Subcutaneous adipose tissue (tissue), 4 donors: ENCODE measurements around the gene SLC9A7. TPM values are rescaled to one million over a fixed set of nuclear protein-coding genes. Genes with fewer than 3 reads are reported as not detected.

Experiments
- CTCF ChIP-seq: fragments of 450-650 bp; IDR thresholded peaks from one replicate; pipeline ENCODE4 v1.5.1; 2016; ENCODE audit warnings: low read depth, mild to moderate bottlenecking, control low read depth, antibody characterized with exemption, moderate library complexity
- total RNA-seq, 4 donors: library from RNA; depleted of rRNA; stranded (reverse); fragments of >200 nt; gene quantifications; one replicate each; pipeline ENCODE4 v1.1.0, GENCODE V29; 2016

Gene SLC9A7
- total RNA-seq, 4 donors from 2014 or later, result 1.5 to 15.5 (median 4.5) TPM

DNA sequence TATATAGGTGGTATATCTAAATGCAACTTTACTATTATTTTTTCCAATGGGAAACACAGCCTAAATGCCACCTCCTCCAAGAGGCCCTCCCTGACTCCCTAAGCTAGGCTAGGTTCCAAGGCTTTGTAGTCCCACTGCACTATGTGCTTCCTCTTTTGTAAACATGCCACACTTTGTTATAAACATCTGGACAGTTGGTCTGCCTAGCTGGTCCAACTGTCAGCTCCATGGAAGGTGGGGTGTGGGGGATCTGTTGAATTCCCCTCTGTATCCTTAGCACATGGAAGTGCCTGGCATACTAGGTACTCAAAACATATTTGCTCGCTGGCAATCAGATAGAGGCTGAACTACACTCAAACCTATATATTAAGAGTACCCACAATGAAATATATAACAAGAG lies 63.4 kb downstream of the SLC9A7 start:
- no peak for TF ChIP-seq CTCF

DNA sequence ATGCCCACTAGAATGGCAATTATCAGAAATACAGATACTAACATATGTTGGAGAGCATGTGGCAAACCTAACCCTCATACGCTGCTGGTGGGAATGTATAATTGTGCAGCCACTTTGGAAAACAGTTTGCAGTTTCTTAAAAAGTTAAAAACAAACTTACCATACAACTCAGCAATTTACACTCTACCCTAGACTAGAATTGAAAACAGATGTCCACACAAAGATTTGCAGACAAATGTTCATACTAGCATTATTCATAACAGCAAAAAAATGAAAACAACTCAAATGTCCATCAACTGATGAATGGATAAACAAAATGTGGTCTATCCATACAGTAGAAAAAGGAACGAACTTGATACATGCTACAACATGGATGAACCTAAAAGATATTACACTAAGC lies 64.4 kb downstream of the SLC9A7 start:
- no peak for TF ChIP-seq CTCF

DNA sequence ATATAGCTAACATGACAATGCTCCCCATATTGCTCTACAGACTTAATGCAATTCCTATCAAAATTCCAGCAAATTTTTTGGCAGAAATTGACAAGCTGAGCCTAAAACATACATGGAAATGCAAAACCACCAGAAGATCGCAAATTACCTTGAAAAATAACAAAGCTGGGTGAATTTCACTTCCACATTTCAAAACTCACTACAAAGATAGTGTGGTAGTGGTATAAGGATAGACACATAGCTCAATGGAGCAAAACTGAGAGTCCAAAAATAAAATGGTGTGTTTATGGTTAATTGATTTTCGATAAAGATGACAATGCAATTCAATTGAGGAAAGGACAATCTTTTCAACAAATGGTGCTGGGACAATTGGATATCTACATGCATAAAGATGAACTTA lies 65.8 kb downstream of the SLC9A7 start:
- TF ChIP-seq CTCF, result no peak

DNA sequence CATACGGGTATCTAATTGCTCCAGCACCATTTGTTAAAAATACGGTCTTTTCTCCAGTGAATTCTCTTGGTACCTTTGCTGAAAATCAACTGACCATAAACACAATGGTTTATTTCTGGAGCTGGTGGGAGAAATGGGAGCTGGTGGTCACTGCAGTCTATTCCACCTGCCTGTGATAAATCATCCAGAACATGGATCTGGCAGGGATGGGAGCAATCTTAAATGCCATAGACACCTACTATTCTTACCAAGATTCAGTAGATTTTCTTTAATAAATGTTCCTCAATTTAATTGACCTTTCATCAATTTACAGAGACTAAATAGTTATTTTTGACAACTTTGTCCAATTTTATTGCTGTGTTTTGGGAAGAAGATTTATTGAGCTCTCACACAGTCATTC lies 68.1 kb downstream of the SLC9A7 start:
- no peak for TF ChIP-seq CTCF

DNA sequence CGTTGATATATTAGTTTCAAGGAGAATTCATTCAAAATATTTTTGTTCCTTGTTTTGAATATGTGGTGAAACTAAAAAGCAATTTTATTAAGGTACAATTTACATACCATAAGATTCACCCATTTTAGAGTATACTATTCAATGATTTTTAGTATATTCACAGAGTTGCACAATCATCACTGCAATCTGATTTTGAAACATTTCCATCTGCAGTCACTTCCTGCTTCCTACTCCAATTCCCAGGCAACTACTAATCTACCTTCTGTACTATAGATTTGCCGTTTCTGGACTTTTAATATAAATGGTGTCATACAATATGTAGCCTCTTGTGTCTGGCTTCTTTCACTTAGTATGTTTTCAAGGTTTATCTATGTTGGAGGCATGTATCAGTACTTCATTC lies 71.3 kb downstream of the SLC9A7 start:
- TF ChIP-seq CTCF, result no peak

DNA sequence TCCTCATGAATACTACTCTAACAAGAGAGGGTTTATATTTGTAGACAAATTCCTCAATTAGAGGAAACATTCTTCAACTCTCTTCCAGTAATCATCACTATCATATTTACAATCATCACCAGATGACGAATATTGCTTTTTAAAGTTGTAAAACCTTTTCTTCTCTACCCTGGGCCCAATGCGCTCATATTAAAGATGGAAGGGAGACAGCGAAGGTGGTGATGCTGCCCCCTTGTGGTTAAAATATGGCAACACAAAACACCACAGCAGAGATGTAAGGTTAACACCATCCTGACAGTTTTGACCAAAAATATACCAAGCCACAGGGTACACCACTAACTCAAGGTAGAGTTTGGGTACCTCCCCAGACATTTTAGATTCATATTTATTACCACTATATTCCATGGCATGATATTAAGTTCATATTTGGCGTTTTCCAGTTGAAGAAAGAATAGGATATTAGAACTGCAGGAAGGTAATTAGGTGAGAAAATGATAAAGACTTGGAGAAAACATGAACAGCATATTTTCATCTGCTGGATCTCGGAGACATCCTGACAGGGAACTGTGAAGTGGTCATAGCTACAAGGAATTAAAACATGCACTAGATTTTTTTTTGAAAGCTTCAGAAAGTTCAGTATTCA lies 72.8 kb downstream of the SLC9A7 start:
- no peak for TF ChIP-seq CTCF

DNA sequence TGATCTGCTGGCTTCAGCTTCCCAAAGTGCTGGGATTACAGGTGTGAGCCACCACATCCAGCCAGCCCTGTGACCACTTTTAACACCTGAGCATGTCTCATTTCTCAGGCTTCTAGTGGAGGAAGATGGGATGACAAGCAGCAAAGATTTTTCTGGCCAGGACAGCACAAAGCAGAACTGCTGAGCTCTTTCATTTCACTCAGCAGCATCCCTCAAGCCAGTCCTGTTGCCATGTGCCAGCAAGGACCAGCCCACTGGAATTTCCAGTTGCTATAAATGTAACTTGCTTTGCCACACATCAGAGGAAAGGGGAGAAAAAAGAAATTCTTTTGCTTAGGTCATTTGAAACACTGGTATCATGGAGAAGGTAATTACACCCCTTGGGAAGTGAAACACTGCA lies 75.9 kb downstream of the SLC9A7 start:
- no peak for TF ChIP-seq CTCF
